ENCODE data around the gene INCENP.

- TF ChIP-seq CTCF (IDR thresholded peaks at IDR 0.05; ENCODE audit: low read length) (no peak), EZH2 (IDR thresholded peaks at IDR 0.05; ENCODE audit: borderline replicate concordance, low read length) (no peak)
Measured at GRCh38 chr11:62193952-62194351, 70.1 kb downstream of the INCENP start.
